ENCODE results near the gene PDGFB. TPM values are rescaled to one million over a fixed set of nuclear protein-coding genes. Genes with fewer than 3 reads are reported as not detected.
A peak's percentile ranks its signal among the peaks of the same experiment; 100 is the strongest.

PDGFB gene
- total RNA-seq, 1 experiment from 2014 or later, result 13.1 TPM

DNA sequence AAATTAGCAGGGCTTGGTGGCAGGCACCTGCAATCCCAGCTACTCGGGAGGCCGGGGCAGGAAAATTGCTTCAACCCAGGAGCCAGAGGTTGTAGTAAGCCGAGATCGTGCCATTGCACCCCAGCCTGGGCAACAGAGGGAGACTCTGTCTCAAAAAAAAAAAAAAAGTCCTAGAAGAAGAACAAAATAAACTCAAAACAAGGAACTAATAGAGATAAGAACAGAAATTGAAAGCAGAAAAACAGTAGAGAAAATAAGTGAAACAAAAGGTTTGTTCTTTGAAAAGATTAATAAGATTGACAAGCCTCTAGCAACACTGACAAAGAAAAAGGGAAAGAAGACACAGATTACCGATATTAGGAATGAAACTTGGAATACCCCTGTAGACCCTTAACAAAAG is 47.2 kb downstream of the PDGFB start:
- H3K27ac ChIP-seq (ENCODE audit: low read depth, low read length), result no peak overlapping the region
- TF ChIP-seq, protein P1, sequence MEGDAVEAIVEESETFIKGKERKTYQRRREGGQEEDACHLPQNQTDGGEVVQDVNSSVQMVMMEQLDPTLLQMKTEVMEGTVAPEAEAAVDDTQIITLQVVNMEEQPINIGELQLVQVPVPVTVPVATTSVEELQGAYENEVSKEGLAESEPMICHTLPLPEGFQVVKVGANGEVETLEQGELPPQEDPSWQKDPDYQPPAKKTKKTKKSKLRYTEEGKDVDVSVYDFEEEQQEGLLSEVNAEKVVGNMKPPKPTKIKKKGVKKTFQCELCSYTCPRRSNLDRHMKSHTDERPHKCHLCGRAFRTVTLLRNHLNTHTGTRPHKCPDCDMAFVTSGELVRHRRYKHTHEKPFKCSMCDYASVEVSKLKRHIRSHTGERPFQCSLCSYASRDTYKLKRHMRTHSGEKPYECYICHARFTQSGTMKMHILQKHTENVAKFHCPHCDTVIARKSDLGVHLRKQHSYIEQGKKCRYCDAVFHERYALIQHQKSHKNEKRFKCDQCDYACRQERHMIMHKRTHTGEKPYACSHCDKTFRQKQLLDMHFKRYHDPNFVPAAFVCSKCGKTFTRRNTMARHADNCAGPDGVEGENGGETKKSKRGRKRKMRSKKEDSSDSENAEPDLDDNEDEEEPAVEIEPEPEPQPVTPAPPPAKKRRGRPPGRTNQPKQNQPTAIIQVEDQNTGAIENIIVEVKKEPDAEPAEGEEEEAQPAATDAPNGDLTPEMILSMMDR (IDR thresholded peaks at IDR 0.05 in 2 of 3, conservative IDR thresholded peaks at IDR 0.05 in 1 of 3; ENCODE audit: borderline replicate concordance in 1 of 3, insufficient read depth in 1 of 3, low read depth in 2 of 3, low read length in 2 of 3), result no peak
- TF ChIP-seq, protein P2, sequence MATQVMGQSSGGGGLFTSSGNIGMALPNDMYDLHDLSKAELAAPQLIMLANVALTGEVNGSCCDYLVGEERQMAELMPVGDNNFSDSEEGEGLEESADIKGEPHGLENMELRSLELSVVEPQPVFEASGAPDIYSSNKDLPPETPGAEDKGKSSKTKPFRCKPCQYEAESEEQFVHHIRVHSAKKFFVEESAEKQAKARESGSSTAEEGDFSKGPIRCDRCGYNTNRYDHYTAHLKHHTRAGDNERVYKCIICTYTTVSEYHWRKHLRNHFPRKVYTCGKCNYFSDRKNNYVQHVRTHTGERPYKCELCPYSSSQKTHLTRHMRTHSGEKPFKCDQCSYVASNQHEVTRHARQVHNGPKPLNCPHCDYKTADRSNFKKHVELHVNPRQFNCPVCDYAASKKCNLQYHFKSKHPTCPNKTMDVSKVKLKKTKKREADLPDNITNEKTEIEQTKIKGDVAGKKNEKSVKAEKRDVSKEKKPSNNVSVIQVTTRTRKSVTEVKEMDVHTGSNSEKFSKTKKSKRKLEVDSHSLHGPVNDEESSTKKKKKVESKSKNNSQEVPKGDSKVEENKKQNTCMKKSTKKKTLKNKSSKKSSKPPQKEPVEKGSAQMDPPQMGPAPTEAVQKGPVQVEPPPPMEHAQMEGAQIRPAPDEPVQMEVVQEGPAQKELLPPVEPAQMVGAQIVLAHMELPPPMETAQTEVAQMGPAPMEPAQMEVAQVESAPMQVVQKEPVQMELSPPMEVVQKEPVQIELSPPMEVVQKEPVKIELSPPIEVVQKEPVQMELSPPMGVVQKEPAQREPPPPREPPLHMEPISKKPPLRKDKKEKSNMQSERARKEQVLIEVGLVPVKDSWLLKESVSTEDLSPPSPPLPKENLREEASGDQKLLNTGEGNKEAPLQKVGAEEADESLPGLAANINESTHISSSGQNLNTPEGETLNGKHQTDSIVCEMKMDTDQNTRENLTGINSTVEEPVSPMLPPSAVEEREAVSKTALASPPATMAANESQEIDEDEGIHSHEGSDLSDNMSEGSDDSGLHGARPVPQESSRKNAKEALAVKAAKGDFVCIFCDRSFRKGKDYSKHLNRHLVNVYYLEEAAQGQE (IDR thresholded peaks at IDR 0.05; ENCODE audit: low read depth), result no peak
- no peak for TF ChIP-seq JUND (IDR thresholded peaks at IDR 0.05)
- TF ChIP-seq, protein P3, sequence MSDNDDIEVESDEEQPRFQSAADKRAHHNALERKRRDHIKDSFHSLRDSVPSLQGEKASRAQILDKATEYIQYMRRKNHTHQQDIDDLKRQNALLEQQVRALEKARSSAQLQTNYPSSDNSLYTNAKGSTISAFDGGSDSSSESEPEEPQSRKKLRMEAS (IDR thresholded peaks at IDR 0.05), result no peak
- no peak for TF ChIP-seq POLR2AphosphoS5 (IDR thresholded peaks at IDR 0.05; ENCODE audit: low read depth, low read length)
- no peak for TF ChIP-seq SIN3A (IDR thresholded peaks at IDR 0.05; ENCODE audit: low read depth)
- TF ChIP-seq TCF7L2 (IDR thresholded peaks at IDR 0.05; ENCODE audit: borderline replicate concordance, extremely low read depth, insufficient read depth, insufficient read length), result no peak
- no peak for TF ChIP-seq ZNF274 (IDR thresholded peaks at IDR 0.05; ENCODE audit: low read depth, low read length)
- ChIA-PET RAD21 (ENCODE audit: low non-redundant PET in 1 of 2, low total read pairs in 2 of 2, uncharacterized antibody in 2 of 2, unreplicated experiment in 2 of 2) (no interaction called here), POLR2A (no interaction called here), CTCF (no interaction called here)
- H3K9me3 ChIP-seq (ENCODE audit: control insufficient read depth in 1 of 2, insufficient read depth in 1 of 2, low read depth in 1 of 2, low read length in 2 of 2), result peaks cover 0 to 4% of the 10 kb centered on the region in 2 experiments; a peak in 1 of 4 replicates
- H2AFZ ChIP-seq (ENCODE audit: low read depth, low read length, poor library complexity, severe bottlenecking), result peak overlapping the region; percentile 54
- no peaks in the 10 kb centered on the region for H3K9me2 ChIP-seq (ENCODE audit: insufficient read depth)
- no peak overlapping the region for H3K9ac ChIP-seq (ENCODE audit: low read length)
- no peaks in the 10 kb centered on the region for H4K20me1 ChIP-seq (ENCODE audit: insufficient read depth)
- no peak overlapping the region for H3K4me2 ChIP-seq (ENCODE audit: low read length)
- intact Hi-C loops (cut with micrococcal nuclease), result no loop called here
- no peaks in the 10 kb centered on the region for H3K79me2 ChIP-seq (ENCODE audit: insufficient read depth, low read length)
- ATAC-seq (no peak), DNase-seq (ENCODE audit: low read depth, low spot score) (no peak)
- peaks cover 1 to 2% of the 10 kb centered on the region in 2 experiments; a peak in 1 of 4 replicates for H3K4me1 ChIP-seq (ENCODE audit: control insufficient read depth in 1 of 2, insufficient read depth in 2 of 2, low read length in 2 of 2)
- H3K4me3 ChIP-seq (replicated peaks in 1 of 2; ENCODE audit: low read depth in 1 of 2, low read length in 2 of 2), result no peak overlapping the region
- H3K27me3 ChIP-seq (ENCODE audit: insufficient read depth, low read length), result no peaks in the 10 kb centered on the region
- BruUV-seq (replicated peaks), result no TSS peak
- H3K36me3 ChIP-seq (ENCODE audit: control insufficient read depth in 1 of 2, insufficient read depth in 2 of 2, low read length in 2 of 2), result no peaks in the 10 kb centered on the region

All from HCT116 (cell line).